ENCODE results near the gene CALB2.

CALB2 gene

GRCh38 chr16:71429581-71429980, 71.1 kb downstream of the CALB2 start:
- no peak for FAIRE-seq

- FAIRE-seq: no peak
These were observed 72.2 kb downstream of the CALB2 start for GRCh38 chr16:71430744-71431143.

- no peak for FAIRE-seq
These were observed 72.7 kb downstream of the CALB2 start for GRCh38 chr16:71431176-71431575.

DNA sequence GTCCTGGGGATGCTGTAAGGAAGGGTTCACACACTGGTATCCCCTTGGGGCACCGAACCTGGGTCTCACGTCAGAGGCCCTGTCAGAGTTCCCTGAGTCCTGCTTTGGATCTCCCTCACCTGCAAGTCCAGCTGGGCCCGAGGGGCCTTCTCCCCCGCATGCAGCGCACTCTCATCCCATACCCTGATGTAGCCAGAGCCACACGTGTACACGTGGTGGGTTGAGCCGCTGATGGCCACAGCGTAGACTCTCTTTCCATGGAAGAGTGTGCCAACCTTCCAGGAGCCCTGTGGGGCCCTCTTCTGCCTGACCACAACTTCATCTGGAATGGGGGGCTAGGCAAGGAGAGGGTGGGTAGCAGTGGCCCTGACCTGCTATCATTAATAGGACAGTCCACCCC, 73.5 kb downstream of the CALB2 start:
- FAIRE-seq: no peak

DNA sequence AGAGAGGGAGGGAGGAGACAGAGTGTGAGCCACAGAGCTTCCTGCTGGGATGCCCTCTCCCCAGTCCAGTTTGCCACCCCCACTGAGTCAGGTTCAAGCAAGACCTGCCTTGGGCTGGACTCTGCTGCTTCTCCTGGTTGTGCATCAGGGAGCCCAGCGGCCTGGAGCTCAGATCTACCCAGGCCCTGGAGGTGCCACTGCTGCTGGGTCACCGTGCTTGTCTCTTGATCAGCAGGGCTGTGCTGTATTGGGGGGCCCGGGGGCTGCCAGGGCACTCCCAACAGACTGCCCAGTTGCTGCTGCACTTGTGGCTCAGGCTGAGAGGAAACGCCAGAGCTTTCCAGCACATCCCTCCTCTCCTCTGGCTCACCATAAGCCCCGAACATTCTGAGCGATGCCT, 74.4 kb downstream of the CALB2 start:
- no peak for FAIRE-seq

- no peak for FAIRE-seq
These were observed 78.0 kb downstream of the CALB2 start for GRCh38 chr16:71436473-71436872.

DNA sequence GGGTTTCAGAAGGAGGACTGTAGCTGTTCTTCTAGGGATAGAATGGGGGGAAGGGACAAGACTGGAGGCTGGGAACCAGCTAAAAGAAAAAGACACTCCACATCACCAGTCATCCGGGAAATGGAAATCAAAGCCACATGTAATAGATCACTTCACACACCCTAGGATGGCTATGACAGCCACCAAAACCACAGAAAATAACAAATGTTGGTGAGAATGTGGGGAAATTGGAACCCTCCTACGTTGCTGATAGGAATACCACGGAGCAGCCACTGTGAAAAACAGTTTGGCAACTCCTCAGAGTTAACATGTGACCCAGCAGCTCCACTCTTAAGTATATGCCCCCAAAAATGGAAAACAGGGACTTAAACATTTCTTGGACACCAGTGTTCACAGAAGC, 81.0 kb downstream of the CALB2 start:
- no peak for FAIRE-seq

Measured in TTC549 (cell line).